ENCODE data around the gene GPC5. TPM values are rescaled to one million over a fixed set of nuclear protein-coding genes. Genes with fewer than 3 reads are reported as not detected.
"Not testable (repeated sequence)": the region's sequence is repeated elsewhere in the genome, so short reads cannot be mapped to it uniquely, and the experiment has no call there.

The GPC5 gene
- total and polyA plus RNA-seq, 2 of the 13 experiments (the other 11 are each of a cell fraction or from before 2014, with no cell fraction given): 0.02 to 0.07 TPM

DNA sequence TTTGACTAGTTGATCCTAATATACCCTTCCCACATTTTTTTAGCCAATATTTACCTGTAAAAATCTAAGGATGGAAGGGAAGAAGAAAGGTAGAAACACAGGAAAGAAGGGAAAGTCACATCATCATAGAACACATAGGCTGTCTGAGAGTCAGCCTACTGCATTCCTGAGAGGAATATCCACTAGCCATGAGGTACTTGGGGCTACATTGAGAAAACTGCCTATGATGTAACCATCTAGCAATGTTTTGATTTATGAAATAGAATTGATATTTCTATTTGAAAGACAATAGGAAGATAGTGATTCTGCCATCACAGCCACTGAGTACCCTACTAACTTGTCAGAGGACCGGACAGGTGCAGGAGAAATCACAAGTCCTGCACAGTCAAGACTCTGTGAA is 873.8 kb downstream of the GPC5 start:
- ChIA-PET POLR2A (no interaction called here), CTCF (ENCODE audit: low intra/inter-chr PET ratio, low total read pairs) (no interaction called here)
- in situ Hi-C loops (cut with HindIII; ENCODE audit: extremely low pct_ligation_motif_present, low pct_unique_long_range_greater_than_20kb) (no loop called here), intact Hi-C loops (cut with micrococcal nuclease; ENCODE audit: unreplicated experiment) (no loop called here)
- Histone ChIP-seq H3K27ac (ENCODE audit: extremely low read length, insufficient read depth, low read length) (no peak overlapping the region), H4K20me1 (ENCODE audit: insufficient read depth, low read length) (no peaks in the 10 kb centered on the region), H3K9ac (ENCODE audit: insufficient read depth, low read depth, low read length) (no peak overlapping the region), H3K9me3 (ENCODE audit: low read length) (no peaks in the 10 kb centered on the region), H3K4me2 (ENCODE audit: low read depth, low read length) (no peak overlapping the region), H3K4me3 (replicated peaks in 1 of 3; ENCODE audit: insufficient read depth in 1 of 3, low read depth in 2 of 3, low read length in 3 of 3) (no peak overlapping the region), H3K79me2 (ENCODE audit: insufficient read depth, low read length) (no peaks in the 10 kb centered on the region), H3K36me3 (replicated peaks in 1 of 2; ENCODE audit: control insufficient read depth in 1 of 2, insufficient read depth in 2 of 2, low read length in 2 of 2) (no peaks in the 10 kb centered on the region), H2AFZ (ENCODE audit: low read length) (no peak overlapping the region), H3K27me3 (ENCODE audit: control insufficient read depth in 1 of 2, insufficient read depth in 2 of 2, low read length in 2 of 2) (no peaks in the 10 kb centered on the region), H3K4me1 (ENCODE audit: insufficient read depth, low read length) (no peaks in the 10 kb centered on the region)
- TF ChIP-seq ATF7 (IDR thresholded peaks at IDR 0.05) (peak; percentile 68), ATF7 (CRISPR knock-in tag; IDR thresholded peaks at IDR 0.05) (no peak), RARA (CRISPR knock-in tag; IDR thresholded peaks at IDR 0.05) (no peak), MTF2 (CRISPR knock-in tag; IDR thresholded peaks at IDR 0.05; ENCODE audit: borderline replicate concordance) (no peak), BRD4 (CRISPR knock-in tag; IDR thresholded peaks at IDR 0.05) (no peak), TARDBP (CRISPR knock-in tag; IDR thresholded peaks at IDR 0.05) (no peak), KDM1A (CRISPR knock-in tag; IDR thresholded peaks at IDR 0.05) (no peak), ZNF749 (CRISPR knock-in tag; IDR thresholded peaks at IDR 0.05; ENCODE audit: borderline replicate concordance) (no peak), CC2D1A (CRISPR knock-in tag; IDR thresholded peaks at IDR 0.05) (no peak)
- TF ChIP-seq, protein P1, sequence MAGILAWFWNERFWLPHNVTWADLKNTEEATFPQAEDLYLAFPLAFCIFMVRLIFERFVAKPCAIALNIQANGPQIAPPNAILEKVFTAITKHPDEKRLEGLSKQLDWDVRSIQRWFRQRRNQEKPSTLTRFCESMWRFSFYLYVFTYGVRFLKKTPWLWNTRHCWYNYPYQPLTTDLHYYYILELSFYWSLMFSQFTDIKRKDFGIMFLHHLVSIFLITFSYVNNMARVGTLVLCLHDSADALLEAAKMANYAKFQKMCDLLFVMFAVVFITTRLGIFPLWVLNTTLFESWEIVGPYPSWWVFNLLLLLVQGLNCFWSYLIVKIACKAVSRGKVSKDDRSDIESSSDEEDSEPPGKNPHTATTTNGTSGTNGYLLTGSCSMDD (CRISPR knock-in tag; IDR thresholded peaks at IDR 0.05): no peak
- DNase-seq (ENCODE audit: low spot score) (no peak), FAIRE-seq (no peak), ATAC-seq (no peak)
- BruUV-seq (replicated peaks): no TSS peak
- WGBS (ENCODE audit: low lambda C conversion rate): 0% methylated on average over 1 of the region's 1 CpG

DNA sequence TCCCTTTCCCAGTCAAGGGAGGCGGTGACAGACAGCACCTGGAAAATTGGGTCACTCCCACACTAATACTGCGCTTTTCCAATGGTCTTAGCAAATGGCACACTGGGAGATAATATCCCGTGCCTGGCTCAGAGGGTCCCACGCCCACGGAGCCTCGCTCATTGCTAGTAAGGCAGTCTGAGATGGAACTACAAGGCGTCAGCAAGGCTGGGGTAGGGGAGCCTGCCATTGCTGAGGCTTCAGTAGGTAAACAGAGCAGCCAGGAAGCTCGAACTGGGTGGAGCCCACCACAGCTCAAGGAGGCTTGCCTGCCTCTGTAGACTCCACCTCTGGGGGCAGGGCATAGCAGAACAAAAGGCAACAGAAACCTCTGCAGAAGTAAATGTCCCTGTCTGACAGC is 882.6 kb downstream of the GPC5 start:
- H3K9ac ChIP-seq (ENCODE audit: insufficient read depth, low read depth, low read length); BruUV-seq (replicated peaks); H3K36me3 ChIP-seq (replicated peaks in 1 of 2; ENCODE audit: control insufficient read depth in 1 of 2, insufficient read depth in 2 of 2, low read length in 2 of 2); H4K20me1 ChIP-seq (ENCODE audit: insufficient read depth, low read length); H3K4me2 ChIP-seq (ENCODE audit: low read depth, low read length); H3K4me1 ChIP-seq (ENCODE audit: insufficient read depth, low read length); FAIRE-seq; CTCF ChIA-PET (ENCODE audit: low intra/inter-chr PET ratio, low total read pairs); H2AFZ ChIP-seq (ENCODE audit: low read length); H3K79me2 ChIP-seq (ENCODE audit: insufficient read depth, low read length); H3K9me3 ChIP-seq (ENCODE audit: low read length); H3K27me3 ChIP-seq (ENCODE audit: control insufficient read depth in 1 of 2, insufficient read depth in 2 of 2, low read length in 2 of 2); intact Hi-C loops (cut with micrococcal nuclease; ENCODE audit: unreplicated experiment); H3K27ac ChIP-seq (ENCODE audit: extremely low read length, insufficient read depth, low read length); DNase-seq (ENCODE audit: low spot score); in situ Hi-C loops (cut with HindIII; ENCODE audit: extremely low pct_ligation_motif_present, low pct_unique_long_range_greater_than_20kb); POLR2A ChIA-PET; H3K4me3 ChIP-seq (replicated peaks in 1 of 3; ENCODE audit: insufficient read depth in 1 of 3, low read depth in 2 of 3, low read length in 3 of 3); ATAC-seq: not testable (repeated sequence)
- WGBS (ENCODE audit: low lambda C conversion rate): 22% methylated on average over 3 of the region's 8 CpGs

DNA sequence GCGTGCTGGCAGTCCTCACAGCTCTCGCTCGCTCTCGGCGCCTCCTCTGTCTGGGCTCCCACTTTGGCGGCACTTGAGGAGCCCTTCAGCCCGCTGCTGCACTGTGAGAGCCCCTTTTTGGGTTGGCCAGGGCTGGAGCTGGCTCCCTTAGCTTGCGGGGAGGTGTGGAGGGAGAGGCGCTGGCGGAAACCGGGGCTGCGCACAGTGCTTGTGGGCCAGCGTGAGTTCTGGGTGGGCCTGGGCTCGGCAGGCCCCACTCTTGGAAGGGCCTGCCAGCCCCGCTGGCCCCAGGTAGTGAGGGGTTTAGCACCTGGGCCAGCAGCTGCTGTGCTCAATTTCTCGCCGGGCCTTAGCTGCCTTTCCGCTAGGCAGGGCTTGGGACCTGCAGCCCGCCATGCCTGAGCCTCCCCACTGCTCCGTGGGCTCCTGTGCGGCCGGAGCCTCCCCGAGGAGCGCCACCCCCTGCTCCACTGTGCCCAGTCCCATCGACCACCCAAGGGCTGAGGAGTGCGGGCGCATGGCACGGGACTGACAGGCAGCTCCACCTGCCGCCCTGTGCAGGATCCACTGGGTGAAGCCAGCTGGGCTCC is 892.4 kb downstream of the GPC5 start:
- FAIRE-seq; H4K20me1 ChIP-seq (ENCODE audit: insufficient read depth, low read length); DNase-seq (ENCODE audit: low spot score); H3K9ac ChIP-seq (ENCODE audit: insufficient read depth, low read depth, low read length); in situ Hi-C loops (cut with HindIII; ENCODE audit: extremely low pct_ligation_motif_present, low pct_unique_long_range_greater_than_20kb); H3K4me2 ChIP-seq (ENCODE audit: low read depth, low read length); H3K36me3 ChIP-seq (replicated peaks in 1 of 2; ENCODE audit: control insufficient read depth in 1 of 2, insufficient read depth in 2 of 2, low read length in 2 of 2); H3K79me2 ChIP-seq (ENCODE audit: insufficient read depth, low read length); BruUV-seq (replicated peaks); intact Hi-C loops (cut with micrococcal nuclease; ENCODE audit: unreplicated experiment); H3K27ac ChIP-seq (ENCODE audit: extremely low read length, insufficient read depth, low read length); POLR2A ChIA-PET; H3K4me1 ChIP-seq (ENCODE audit: insufficient read depth, low read length); H2AFZ ChIP-seq (ENCODE audit: low read length); CTCF ChIA-PET (ENCODE audit: low intra/inter-chr PET ratio, low total read pairs); ATAC-seq; H3K4me3 ChIP-seq (replicated peaks in 1 of 3; ENCODE audit: insufficient read depth in 1 of 3, low read depth in 2 of 3, low read length in 3 of 3); H3K9me3 ChIP-seq (ENCODE audit: low read length); H3K27me3 ChIP-seq (ENCODE audit: control insufficient read depth in 1 of 2, insufficient read depth in 2 of 2, low read length in 2 of 2): not testable (repeated sequence)
- WGBS (ENCODE audit: low lambda C conversion rate): 57% methylated on average over 7 of the region's 29 CpGs

Data from HepG2 (cell line).